ENCODE data around the gene RGS19.

DNA sequence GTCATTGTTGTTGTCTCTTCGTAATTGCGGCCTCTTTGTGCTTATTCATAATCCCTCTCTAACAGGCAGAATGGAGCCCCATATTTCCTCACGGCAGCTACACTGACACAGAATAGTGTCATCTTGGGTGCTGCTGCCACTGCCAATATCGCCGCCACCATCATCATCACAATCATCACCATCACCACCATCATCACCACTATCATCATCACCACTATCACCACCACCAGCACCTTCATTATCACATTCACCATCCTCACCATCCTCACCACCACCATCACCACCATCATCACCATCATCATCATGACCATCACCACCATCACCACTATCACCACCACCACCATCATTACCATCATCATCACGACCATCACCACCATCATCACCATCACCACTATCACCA, 17.2 kb upstream of the RGS19 start:
- TF ChIP-seq EZH2 (IDR thresholded peaks at IDR 0.05; ENCODE audit: low read length) = no peak
- TF ChIP-seq, protein P1, sequence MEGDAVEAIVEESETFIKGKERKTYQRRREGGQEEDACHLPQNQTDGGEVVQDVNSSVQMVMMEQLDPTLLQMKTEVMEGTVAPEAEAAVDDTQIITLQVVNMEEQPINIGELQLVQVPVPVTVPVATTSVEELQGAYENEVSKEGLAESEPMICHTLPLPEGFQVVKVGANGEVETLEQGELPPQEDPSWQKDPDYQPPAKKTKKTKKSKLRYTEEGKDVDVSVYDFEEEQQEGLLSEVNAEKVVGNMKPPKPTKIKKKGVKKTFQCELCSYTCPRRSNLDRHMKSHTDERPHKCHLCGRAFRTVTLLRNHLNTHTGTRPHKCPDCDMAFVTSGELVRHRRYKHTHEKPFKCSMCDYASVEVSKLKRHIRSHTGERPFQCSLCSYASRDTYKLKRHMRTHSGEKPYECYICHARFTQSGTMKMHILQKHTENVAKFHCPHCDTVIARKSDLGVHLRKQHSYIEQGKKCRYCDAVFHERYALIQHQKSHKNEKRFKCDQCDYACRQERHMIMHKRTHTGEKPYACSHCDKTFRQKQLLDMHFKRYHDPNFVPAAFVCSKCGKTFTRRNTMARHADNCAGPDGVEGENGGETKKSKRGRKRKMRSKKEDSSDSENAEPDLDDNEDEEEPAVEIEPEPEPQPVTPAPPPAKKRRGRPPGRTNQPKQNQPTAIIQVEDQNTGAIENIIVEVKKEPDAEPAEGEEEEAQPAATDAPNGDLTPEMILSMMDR (optimal IDR thresholded peaks at IDR 0.05 in 1 of 3, IDR thresholded peaks at IDR 0.05 in 1 of 3, conservative IDR thresholded peaks at IDR 0.05 in 1 of 3; ENCODE audit: extremely low read depth in 1 of 3, insufficient read depth in 2 of 3, low read length in 3 of 3) = no peak
